GM12878 (cell line): ENCODE results near the gene IRF8. TPM values are rescaled to one million over a fixed set of nuclear protein-coding genes. Genes with fewer than 3 reads are reported as not detected.

ENCODE experiments used
- ATAC-seq: fragments of 200-7000 bp; cut with Tn5 transposase; 3 replicates; pipeline ENCODE4 v1.9.1; 2020; ENCODE audit warnings: mild to moderate bottlenecking, moderate library complexity
- BruUV-seq: library from RNA; stranded (reverse); fragments of 400-500 nt; replicated peaks from 2 replicates; lab custom pipeline; 2021; lab: Mats Ljungman, UMichigan
- CTCF ChIA-PET: fragments of 300-600 bp; sonication (Branson Sonifier 250); formaldehyde crosslinking; extraction: SDS; loops from one replicate; lab custom pipeline; 2021; ENCODE audit warnings: inconsistent platforms; lab: Yijun Ruan, JAX
- POLR2A ChIA-PET: fragments of 350-600 bp; formaldehyde crosslinking; extraction: SDS; loops from one replicate; lab custom pipeline; 2021; ENCODE audit warnings: inconsistent platforms; lab: Charles Lee
- RAD21 ChIA-PET: fragments of 300-600 bp; sonication (Branson Sonifier 250); formaldehyde crosslinking; loops from one replicate; lab custom pipeline; 2023; ENCODE audit warnings: antibody characterized with exemption; ENCODE audit not compliant: unreplicated experiment; lab: Charles Lee
- SMC1A ChIA-PET: fragments of 300-600 bp; sonication (Branson Sonifier 250); formaldehyde crosslinking; loops from one replicate; lab custom pipeline; 2023; ENCODE audit not compliant: unreplicated experiment, uncharacterized antibody; lab: Charles Lee
- DNase-seq: peaks from one replicate; pipeline ENCODE4 v3.0.0-alpha.2; 2011; ENCODE audit warnings: low read depth, low spot score
- FAIRE-seq: peaks from 3 replicates; lab custom pipeline; 2011; peaks lifted over from hg19 to GRCh38; lab: Jason Lieb, UNC
- H2AFZ ChIP-seq: 2 replicates; pipeline ENCODE4 v1.6.0; 2011; ENCODE audit warnings: low read depth, low read length, control low read depth; ENCODE audit not compliant: control insufficient read depth
- H3K27ac ChIP-seq: 2 replicates; pipeline ENCODE4 v1.5.1; 2011; ENCODE audit warnings: control low read depth; ENCODE audit not compliant: control insufficient read depth, insufficient read depth
- H3K27me3 ChIP-seq, 2 experiments: replicated peaks in 1 of 2; 2 replicates each; pipeline versions ENCODE4 v1.6.0 to v1.6.1; 2011; ENCODE audit warnings: low read length in 1 of 2; ENCODE audit not compliant: control insufficient read depth in 2 of 2, insufficient read depth in 2 of 2
- H3K36me3 ChIP-seq, 2 experiments: 2 replicates each; pipeline ENCODE4 v1.5.1; 2011; ENCODE audit warnings: low read length in 1 of 2; ENCODE audit not compliant: control insufficient read depth in 2 of 2, insufficient read depth in 2 of 2
- H3K4me1 ChIP-seq: 2 replicates; pipeline ENCODE4 v1.6.1; 2011; ENCODE audit warnings: mild to moderate bottlenecking, low read length, moderate library complexity, mixed read lengths; ENCODE audit not compliant: control insufficient read depth, insufficient read depth
- H3K4me2 ChIP-seq: 2 replicates; pipeline ENCODE4 v1.6.0; 2011; ENCODE audit warnings: control low read depth; ENCODE audit not compliant: control insufficient read depth, insufficient read depth
- H3K4me3 ChIP-seq: fragments of 200-600 bp; sonication (generic); 2 replicates; pipeline ENCODE4 v1.5.1; 2016
- H3K79me2 ChIP-seq: 2 replicates; pipeline ENCODE4 v1.6.0; 2011; ENCODE audit warnings: low read length; ENCODE audit not compliant: control insufficient read depth, insufficient read depth
- H3K9ac ChIP-seq: 2 replicates; pipeline ENCODE4 v1.8.0; 2011; ENCODE audit warnings: low read length, control low read depth, mixed read lengths; ENCODE audit not compliant: control insufficient read depth, insufficient read depth
- H3K9me3 ChIP-seq: replicated peaks from 3 replicates; pipeline ENCODE4 v1.5.1; 2011; ENCODE audit warnings: mild to moderate bottlenecking, low read length; ENCODE audit not compliant: control insufficient read depth, insufficient read depth
- H4K20me1 ChIP-seq: 2 replicates; pipeline ENCODE4 v1.6.0; 2011; ENCODE audit not compliant: control insufficient read depth, insufficient read depth
- BMI1 ChIP-seq: fragments of 450-650 bp; IDR thresholded peaks from 2 replicates; pipeline ENCODE4 v1.6.1; 2016; ENCODE audit warnings: mild to moderate bottlenecking, moderate library complexity, borderline replicate concordance
- HCFC1 ChIP-seq: fragments of 150-350 bp; IDR thresholded peaks from 2 replicates; pipeline ENCODE4 v1.6.1; 2014; ENCODE audit warnings: low read length
- HDGF ChIP-seq: fragments of 450-650 bp; IDR thresholded peaks from 2 replicates; pipeline ENCODE4 v1.6.1; 2016; ENCODE audit warnings: antibody characterized with exemption
- JUND ChIP-seq: IDR thresholded peaks from 2 replicates; pipeline ENCODE4 v1.6.1; 2012; ENCODE audit warnings: low read depth, mild to moderate bottlenecking, low read length, improper control_type of control experiment, moderate library complexity
- NR2C2 ChIP-seq: IDR thresholded peaks from 2 replicates; pipeline ENCODE4 v1.6.1; 2011; ENCODE audit warnings: borderline replicate concordance, low read depth; ENCODE audit not compliant: control insufficient read depth, insufficient read length
- TAF1 ChIP-seq: IDR thresholded peaks from 2 replicates; pipeline ENCODE4 v1.6.1; 2011; ENCODE audit warnings: mild to moderate bottlenecking, low read depth, low read length, borderline replicate concordance
- WGBS: methylation state at CpG from one replicate; pipeline ENCODE4 v1.1.6; 2016; ENCODE audit warnings: low lambda C conversion rate; ENCODE audit not compliant: insufficient replicate concordance, insufficient coverage; ENCODE audit errors: missing lambda C conversion rate; 5-methylcytosine and 5-hydroxymethylcytosine counted together
- in situ Hi-C: fragments of 300-500 bp; cut with MboI; formaldehyde crosslinking; loops from 9 replicates; pipeline ENCODE4 v1.14.3; 2018; ENCODE audit warnings: mixed read lengths
- intact Hi-C: fragments of 100-400 bp; cut with micrococcal nuclease; formaldehyde crosslinking; loops from one replicate; pipeline ENCODE4 v1.14.2; 2022; ENCODE audit not compliant: unreplicated experiment
- polyA plus RNA-seq, 11 experiments: library from polyadenylated mRNA; depleted of rRNA in 4 of 11; unstranded in 6 of 11; stranded (reverse) in 5 of 11; fragments of >200 nt; fragmentation: Nextera tagmentation in 4 of 11; fragmentation: Illumina TruSeq in 1 of 11; extraction: Ambion mirVana in 4 of 11; extraction: Trizol in 1 of 11; gene quantifications; 1 replicate in 1 of 11; 2 replicates in 10 of 11; pipeline versions ENCODE4 v1.2.1 to v1.2.3, GENCODE V29; 2011 to 2016; ENCODE audit warnings: inconsistent platforms in 2 of 11, missing spikeins in 2 of 11, low read depth in 1 of 11
- total RNA-seq, 4 experiments: library from RNA; depleted of rRNA in 3 of 4; stranded (reverse); fragments of >200 nt in 3 of 4; fragmentation: Illumina TruSeq in 1 of 4; extraction: Trizol in 1 of 4; gene quantifications; 2 replicates each; pipeline versions ENCODE4 v1.2.1 to v1.2.3, GENCODE V29; 2013 to 2021
- TF ChIP-seq, protein P1 (sequence below): fragments of 150-350 bp; IDR thresholded peaks from 2 replicates; pipeline ENCODE4 v1.6.1; 2014; ENCODE audit warnings: mild to moderate bottlenecking, low read depth, low read length

Gene IRF8
- total and polyA plus RNA-seq, 10 of the 15 experiments (the other 5 are each of a cell fraction or from before 2014, with no cell fraction given): 17.1 to 237 (median 172) TPM

- TF ChIP-seq, protein P1, sequence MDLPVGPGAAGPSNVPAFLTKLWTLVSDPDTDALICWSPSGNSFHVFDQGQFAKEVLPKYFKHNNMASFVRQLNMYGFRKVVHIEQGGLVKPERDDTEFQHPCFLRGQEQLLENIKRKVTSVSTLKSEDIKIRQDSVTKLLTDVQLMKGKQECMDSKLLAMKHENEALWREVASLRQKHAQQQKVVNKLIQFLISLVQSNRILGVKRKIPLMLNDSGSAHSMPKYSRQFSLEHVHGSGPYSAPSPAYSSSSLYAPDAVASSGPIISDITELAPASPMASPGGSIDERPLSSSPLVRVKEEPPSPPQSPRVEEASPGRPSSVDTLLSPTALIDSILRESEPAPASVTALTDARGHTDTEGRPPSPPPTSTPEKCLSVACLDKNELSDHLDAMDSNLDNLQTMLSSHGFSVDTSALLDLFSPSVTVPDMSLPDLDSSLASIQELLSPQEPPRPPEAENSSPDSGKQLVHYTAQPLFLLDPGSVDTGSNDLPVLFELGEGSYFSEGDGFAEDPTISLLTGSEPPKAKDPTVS: no peak
- TF ChIP-seq TAF1 (no peak), HCFC1 (no peak), JUND (no peak), NR2C2 (no peak)
Observed at GRCh38 chr16:85854935-85855334, 44.0 kb upstream of the IRF8 start (continued).

DNA sequence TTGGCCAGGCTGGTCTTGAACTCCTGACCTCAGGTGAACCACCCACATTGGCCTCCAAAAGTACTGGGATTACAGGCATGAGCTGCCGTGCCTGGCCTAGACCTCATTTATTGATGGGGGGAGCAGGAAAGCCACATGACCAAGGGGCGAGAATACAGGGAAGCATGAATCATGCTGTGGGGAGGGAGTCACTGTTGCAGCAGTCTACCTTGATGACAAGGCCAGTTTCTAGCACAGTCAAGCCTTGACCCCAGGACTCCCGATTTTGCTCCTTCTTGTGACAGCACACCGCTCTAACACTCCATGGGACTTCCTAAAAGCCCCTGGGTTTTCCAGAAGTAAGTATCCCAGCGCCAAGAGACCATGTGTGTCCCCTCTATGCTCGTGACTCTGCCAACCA lies 42.9 kb upstream of the IRF8 start:
- TF ChIP-seq BMI1 (no peak), HDGF (no peak)
- ChIA-PET RAD21 (no interaction called here), SMC1A (interaction anchor here (1.7 to 2.4 kb wide), 2 partner anchors 37 to 130 kb away, joined by 4 to 7 read pairs; no protein-coding TSS in a partner anchor), CTCF (interaction anchor here (0.8 to 1.4 kb wide), 2 partner anchors 35 to 36 kb away, joined by 3 to 5 read pairs; no protein-coding TSS in a partner anchor), POLR2A (no interaction called here)
- H3K4me3 ChIP-seq: no peak overlapping the region
- ATAC-seq: no peak
- no peak for FAIRE-seq
- peaks cover 3% of the 10 kb centered on the region for H3K9me3 ChIP-seq
- no peaks in the 10 kb centered on the region for H3K36me3 ChIP-seq
- BruUV-seq: no TSS peak
- in situ Hi-C loops: no loop called here
- no peaks in the 10 kb centered on the region for H3K79me2 ChIP-seq
- H3K27me3 ChIP-seq: no peaks in the 10 kb centered on the region
- intact Hi-C loops: no loop called here
- no peak overlapping the region for H3K27ac ChIP-seq
- H3K4me1 ChIP-seq: peaks cover 44% of the 10 kb centered on the region
- 39% methylated on average over 6 of the region's 6 CpGs for WGBS
- H3K9ac ChIP-seq: no peak overlapping the region
- no peak for DNase-seq
- H2AFZ ChIP-seq: no peak overlapping the region
- H4K20me1 ChIP-seq: no peaks in the 10 kb centered on the region
- 0 out of 2 replicates have a peak overlapping the region, but pooled peaks have one; percentile 54 for H3K4me2 ChIP-seq
